OCI-M2 (cell line): ENCODE data around the gene EFNB1.
"Not testable (repeated sequence)": the region's sequence is repeated elsewhere in the genome, so short reads cannot be mapped to it uniquely, and the experiment has no call there.

Experiments
- DNase-seq: peaks from one replicate; lab custom pipeline; 2025; ENCODE audit not compliant: unreplicated experiment; lab: John Stamatoyannopoulos, UW

EFNB1 gene

DNA sequence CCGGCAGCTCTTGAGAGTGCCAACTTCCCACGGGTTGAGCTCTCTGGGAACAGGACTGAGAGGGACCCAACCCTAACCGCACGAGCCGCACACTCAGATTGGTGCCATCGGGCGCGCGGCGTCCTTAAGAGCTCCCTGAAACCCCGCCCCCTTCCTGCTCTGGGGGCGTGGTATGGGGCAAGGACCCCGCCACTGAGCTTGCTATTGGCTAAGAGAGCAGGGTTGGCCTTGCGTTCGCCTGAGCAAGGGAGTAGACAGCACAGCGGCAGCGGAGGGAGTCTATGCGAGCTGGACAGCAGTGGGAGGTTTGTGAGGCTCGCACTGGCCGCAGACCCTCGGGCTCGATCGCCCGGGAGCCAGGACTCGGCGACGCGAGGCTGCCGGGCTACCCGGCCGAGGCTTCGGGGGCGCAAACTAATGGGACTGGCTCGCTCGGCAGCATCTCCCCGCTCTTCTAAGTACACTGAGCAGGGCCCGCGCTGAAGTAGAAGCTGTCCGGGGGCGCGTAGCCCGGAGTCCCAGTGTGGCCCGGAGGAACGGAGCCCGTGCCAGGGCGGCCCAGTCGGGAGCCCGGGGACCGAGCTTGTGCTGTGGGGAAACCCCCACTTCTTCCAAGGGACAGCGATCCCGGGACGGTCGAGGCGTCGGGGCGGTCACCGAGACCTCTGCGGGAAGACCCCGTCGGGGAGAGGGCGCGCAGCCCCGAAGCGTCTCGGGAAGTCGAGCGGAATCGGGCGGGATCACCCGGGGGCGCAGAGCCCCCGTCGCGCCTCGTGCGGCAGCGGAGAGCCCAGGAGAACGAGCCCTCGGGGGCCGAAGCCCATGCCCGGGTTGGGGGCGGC lies at the start of gene EFNB1:
Gene EFNB1 (plus strand): TSS at position 282 of the 842 bp plus-strand sequence. CDS start 756 bp downstream, outside the sequence.
- peak; percentile 65 for DNase-seq

DNA sequence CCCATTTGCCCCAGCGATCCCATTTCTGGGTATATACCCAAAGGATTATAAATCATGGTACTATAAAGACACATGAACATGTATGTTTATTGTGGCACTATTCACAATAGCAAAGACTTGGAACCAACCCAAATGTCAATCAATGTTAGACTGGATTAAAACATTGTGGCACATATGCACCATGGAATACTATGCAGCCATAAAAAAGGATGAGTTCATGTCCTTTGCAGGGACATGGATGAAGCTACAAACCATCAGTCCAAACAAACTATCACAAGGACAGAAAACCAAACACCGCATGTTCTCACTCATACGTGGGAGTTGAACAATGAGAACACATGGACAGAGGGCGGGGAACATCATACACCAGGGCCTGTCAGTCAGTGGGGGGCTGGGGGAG lies 47.5 kb upstream of the EFNB1 start:
- not testable (repeated sequence) for DNase-seq

DNA sequence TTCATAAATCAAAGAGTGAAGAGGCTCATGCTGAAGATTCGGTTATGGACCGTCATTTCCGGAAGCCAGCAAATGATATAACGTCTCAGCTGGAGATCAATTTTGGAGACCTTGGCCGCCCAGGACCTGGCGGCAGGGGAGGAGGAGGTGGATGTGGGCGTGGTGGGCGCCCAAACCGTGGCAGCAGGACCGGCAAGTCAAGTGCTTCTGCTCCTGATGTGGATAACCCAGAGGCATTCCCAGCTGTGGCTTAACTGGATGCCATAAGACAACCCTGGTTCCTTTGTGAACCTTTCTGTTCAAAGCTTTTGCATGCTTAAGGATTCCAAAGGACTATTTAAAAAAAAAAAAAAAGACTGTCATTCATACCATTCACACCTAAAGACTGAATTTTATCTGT lies 44.0 kb upstream of the EFNB1 start:
- DNase-seq: no peak

DNA sequence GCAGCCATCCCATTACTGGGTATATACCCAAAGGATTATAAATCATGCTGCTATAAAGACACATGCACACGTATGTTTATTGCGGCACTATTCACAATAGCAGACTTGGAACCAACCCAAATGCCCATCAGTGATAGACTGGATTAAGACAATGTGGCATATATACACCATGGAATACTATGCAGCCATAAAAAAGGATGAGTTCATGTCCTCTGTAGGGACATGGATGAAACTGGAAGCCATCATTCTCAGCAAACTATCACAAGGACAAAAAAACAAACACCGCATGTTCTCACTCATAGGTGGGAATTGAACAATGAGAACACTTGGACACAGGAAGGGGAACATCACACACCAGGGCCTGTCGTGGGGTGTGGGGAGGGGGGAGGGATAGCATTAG lies 42.2 kb upstream of the EFNB1 start:
- not testable (repeated sequence) for DNase-seq

DNA sequence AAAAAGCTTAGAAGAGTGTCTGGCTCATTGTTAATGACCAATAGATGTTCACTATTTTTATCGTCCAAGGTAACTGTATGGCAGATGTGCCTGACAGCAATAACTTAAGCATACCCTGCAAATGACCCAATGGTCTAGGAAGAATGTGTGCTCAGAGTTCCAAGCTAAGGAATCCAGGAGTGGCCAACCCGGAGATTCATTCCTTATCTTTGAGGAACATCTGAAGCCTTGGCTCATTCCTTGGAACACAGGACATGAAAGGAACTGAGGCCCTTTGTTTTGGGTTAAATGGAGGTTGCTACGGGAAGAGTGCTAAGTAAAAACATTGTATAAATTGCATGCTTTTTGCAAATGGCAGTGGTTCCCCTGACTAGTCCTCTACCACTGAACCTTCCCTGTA lies 38.9 kb upstream of the EFNB1 start:
- DNase-seq: no peak

DNA sequence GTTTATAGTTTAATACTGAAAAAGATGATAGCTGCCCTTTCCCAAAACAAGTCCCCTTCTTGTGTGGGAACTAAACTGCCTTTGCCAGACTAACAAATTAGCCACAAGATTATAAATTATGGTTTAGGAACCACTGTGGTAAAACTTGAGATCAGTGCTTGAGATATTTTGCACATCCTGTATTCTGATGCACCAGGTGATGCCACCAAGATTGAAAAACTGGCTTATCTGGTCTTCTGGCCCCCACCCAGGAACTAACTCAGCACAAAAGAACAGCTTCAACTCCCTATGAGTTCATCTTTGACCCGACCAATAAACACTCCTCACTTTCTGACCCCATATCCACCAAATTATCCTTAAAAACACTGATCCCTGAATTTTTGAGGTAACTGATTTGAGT lies 36.7 kb upstream of the EFNB1 start:
- DNase-seq: no peak

DNA sequence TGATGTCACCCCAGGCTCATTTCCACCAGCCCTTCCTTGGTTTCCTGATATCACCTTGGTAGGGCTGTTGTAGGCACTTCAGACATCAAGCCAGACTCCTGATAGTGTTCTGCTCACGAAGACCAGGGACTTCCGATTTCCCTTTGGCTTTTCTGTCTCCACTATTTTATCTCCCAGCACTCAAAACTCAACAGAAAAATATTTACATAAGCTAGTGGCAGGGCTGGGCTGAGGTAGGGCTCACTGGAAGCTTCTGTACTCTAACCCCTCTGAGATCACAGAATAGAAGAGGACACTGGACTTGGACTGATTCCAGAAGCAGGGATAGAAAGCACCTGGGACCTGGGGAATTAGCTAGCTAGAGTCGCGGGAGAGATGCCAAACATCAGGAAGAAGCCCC lies 34.4 kb upstream of the EFNB1 start:
- no peak for DNase-seq

DNA sequence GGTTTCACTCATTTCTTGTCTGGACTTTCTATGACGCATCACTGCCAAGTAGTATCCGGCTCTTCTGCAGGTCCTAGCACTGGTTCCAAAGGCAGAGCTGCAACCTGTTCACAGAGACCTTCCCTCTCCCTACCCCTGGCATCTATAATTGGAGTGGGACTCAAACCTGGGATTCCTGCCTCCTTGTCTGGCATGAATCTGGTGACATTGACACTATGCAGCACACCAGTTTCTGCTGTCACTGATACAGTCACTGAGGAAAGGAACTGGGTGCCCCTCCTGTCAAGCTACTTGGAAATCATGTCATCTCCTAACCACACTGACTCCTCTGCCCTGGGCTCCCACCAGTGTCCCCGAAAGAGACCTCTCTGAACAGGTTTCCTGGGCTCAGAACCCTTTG lies 33.1 kb upstream of the EFNB1 start:
- DNase-seq: no peak

DNA sequence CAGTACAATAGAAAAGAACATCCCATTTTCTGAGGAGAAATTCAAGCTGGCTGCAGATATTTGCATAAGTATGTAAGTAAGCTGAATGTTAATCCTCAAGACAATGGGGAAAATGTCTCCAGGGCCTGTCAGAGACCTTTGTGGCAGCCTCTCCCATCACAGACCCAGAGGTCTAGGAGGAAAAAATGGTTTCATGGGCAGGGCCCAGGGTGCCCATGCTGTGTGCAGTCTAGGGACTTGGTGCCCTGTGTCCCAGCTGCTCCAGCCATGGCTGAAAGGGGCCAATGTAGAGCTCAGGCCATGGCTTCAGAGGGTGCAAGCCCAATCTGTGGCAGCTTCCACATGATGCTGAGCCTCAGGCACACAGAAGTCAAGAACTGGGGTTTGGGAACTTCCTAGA lies 30.4 kb upstream of the EFNB1 start:
- DNase-seq: not testable (repeated sequence)

DNA sequence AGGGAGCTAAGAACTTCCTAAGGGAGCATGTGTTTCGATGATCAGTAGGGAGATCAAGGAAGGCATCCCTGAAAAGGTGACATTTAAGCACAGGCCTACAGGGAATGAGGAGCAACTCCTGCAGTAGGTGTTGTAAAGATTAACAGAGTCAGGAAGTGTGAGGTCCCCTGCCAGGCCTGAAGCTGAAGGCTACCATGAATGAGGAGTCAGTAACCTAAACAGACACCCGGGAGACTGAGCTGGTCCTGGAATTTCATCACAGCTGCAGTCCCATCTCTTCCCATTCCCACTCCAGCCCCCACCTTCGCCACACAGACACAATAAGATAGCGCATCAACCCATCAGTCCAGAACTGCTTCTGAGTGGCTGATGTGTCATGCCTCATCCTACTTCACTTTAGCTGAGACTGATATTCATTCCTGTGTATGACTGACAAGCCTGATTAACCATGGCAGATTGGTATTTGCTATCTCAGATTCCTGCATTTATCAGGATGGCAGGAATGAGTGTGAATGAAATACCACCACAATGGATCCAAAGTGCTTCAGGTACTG lies 27.0 kb upstream of the EFNB1 start:
- no peak for DNase-seq

DNA sequence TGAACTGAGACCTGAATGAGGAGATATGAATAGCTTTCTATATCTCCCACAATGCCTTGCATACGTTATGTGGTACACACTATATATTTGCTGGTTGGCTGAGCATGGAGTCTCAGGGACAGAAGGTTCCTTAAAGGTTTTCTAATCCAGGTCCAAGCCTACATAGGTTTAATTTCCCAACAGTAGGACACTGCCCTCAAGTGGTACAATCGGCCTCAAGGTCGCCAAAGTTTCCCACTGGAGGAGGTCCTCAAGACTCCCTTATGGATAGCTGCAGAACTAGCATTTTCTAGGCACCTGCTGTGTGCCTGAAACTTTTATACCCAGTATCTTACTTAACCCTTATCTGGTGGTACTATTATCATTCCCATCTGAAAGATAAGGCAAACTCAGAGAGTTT lies 21.0 kb upstream of the EFNB1 start:
- peak; percentile 12 for DNase-seq

DNA sequence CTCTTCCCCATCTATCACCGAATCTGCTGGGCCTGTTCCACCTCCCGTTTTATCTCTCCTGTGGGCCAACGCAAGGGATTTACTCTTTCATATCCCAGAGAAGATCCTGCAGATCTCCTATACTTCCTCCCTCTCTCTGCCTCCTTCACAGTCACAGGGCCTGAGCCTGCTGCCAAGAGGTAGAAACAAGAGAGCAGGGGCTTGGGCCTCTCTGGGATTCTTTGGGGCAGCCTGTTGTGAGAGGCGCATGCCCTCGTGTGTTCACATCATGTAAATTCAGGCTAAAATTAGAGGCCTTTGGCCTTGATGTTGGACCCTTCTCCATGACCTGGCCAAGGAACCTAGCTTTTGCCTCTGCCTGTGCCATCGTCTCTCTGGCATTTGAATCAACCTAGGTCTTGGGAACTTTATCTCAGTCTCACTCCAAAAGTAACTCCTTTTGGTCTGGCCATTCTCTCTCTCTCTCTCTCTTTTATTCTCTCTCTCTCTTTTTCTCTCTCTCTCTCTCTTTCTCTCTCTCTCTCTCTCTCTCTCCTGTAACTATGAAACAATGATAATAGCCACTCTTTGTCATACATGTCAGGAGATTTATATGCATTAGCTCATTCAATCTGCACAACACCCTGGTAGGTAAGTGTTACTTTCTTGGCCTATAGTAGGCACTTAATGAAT lies 20.0 kb upstream of the EFNB1 start:
- DNase-seq: no peak

DNA sequence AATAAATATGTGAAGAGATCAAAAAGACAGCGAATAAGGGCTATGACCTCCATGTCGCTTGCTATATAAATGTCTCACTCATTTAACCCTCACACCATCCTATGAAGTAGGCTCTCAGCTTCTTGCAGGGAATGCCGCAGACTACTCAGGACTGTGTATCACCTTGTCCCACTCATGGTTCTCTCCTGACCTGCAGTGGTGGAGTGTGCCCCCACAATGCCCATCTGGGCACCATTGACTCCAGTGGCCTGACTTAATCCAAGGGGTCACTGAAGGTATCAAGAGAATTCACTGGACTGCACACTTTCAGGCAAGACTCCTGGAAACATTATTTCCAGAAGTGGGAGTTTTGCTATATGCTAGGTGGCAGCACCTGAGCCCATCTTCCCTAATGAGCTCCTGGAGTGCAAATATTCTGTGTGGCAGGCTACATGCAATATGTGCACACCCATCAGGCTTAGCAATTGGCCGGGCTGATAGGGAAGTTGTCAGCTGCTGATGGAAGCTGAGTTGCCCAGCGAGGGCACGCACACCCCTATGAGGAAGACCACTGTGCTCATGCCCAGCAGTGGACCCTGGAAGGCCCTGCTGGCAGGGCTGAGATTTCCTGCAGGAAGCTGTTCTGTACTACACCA lies 8.2 kb upstream of the EFNB1 start:
- no peak for DNase-seq

DNA sequence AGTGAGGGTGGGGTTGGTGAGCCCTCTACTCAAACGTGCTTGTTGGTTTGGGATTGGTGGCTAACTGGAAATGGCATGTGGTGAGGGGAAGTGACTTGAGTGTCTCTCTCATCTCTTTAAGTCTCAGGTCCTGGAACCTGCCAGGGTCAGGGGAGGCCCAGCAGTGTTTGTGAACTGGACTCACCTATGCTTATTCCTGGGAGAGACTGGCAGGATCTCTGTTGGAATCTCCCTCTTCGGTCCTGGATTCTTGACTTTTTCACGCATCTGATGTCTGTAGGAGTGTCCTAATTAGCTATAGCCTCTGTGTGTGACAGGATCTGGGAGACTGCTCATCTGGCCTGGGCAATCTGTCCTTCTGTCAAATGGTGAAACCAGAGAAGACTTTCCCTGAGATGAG lies 7.2 kb upstream of the EFNB1 start:
- DNase-seq: no peak

DNA sequence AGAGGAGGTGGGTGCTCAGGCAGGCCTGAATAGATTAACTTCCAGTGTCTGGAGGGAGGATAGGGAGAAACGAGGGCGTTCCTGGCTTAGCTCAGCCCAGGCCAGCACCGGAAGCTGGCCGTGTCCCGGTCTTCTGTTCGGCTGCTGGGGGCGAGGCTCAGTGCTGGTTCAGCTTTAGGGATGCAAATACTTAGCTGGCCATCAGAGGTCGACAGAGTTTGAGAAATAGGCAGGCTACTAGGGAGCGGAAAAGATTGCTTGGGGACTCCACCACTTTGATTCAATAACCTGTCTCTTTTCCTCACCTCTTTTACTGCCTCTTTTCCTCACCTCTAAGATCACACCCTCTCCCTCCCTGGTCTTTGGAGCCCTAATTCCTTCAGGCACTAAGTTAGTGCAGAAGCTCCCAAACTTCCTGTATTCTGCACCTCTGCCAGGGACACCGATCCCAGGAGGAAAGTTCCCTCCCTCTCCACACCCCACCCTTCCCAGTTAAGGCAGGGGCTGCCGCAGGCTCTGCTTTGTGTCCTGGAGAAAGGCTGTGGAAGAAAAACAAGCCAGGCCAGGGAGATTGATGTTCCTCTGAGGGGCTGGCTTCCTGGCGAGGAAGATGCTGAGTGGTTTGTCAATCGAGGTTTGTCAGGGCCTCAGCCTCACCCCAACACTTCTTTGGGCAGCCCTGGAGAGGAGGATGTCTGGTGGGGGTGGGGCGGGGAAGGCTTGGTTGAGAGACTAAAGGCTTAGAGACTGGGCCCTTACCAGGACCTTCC lies 6.0 kb upstream of the EFNB1 start:
- no peak for DNase-seq

DNA sequence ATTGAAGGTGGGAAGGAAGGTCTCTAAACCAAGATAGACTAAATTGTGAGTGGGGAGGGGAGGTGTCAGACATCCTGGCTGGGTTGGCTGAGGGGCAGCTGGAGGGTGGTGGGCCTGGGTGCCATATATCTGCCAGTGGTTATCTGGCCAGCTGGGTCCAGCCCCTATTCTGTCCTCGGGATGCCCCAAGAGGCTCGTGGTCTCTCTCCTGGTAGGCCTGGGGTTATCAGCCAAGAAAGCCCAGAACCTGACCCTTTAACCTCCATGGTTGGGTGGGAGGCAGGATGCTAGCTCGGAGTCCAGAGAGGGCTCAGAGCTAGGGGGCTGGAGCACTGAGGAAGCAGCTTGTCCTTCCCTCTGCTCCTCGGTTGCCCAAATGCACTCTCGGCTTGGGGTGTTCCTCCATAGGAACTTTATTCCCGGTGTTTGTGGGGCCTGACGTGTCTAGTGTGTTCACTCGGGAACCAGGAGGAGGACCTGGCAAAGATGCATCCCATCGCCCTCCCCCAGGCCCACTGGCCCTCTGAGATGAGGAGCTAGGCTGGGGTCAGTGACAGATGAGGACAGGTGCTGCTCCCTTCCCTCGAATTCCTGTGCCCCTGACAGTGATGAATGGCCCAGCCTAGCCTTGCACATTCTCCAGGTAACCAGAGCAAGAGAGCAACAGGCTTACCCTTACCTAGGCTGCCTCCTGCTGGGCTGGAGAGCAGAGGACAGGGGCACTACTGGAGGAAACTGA lies 5.2 kb upstream of the EFNB1 start:
- DNase-seq: no peak

DNA sequence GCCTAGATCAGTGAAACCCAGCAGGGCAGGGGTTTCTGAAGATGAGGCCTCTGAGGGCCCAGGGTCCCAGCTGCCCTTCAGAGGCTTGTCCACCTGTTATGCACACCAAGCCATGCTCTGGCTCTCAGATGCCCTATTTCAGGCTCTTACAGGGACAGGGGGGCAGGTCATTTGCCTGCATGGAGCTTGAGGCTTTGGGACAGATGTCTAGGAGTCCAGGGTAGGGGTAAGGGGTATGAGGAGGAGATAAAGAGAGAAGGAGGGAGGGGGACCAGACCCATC lies 4.7 kb upstream of the EFNB1 start:
- DNase-seq: no peak

DNA sequence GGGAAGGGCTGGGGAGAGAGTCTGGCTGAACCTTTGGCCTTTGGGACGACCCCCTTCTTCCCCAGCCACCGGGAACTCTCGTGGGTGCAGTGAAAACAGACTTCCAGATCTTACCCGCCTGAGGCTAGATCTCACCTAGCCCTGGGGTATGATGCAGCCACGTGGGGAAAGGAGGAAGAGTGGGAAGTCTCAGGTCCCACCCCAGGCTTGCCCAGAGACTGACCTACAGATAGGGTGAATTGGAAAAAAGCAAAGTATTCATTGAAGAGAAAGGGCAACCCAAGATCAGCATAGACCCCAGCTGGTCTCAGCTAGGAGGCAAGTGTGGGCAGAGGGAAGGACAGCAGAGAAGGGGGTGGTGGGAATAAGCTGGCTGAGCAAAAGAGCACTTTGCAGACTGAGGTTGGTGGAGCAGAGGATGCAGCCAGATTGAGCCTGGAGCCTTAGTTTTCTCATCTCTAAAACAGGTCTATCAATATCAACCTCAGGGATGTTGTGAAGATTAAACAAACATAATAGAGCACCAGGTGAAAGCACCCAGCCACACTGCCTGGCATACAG lies 4.2 kb upstream of the EFNB1 start:
- no peak for DNase-seq

DNA sequence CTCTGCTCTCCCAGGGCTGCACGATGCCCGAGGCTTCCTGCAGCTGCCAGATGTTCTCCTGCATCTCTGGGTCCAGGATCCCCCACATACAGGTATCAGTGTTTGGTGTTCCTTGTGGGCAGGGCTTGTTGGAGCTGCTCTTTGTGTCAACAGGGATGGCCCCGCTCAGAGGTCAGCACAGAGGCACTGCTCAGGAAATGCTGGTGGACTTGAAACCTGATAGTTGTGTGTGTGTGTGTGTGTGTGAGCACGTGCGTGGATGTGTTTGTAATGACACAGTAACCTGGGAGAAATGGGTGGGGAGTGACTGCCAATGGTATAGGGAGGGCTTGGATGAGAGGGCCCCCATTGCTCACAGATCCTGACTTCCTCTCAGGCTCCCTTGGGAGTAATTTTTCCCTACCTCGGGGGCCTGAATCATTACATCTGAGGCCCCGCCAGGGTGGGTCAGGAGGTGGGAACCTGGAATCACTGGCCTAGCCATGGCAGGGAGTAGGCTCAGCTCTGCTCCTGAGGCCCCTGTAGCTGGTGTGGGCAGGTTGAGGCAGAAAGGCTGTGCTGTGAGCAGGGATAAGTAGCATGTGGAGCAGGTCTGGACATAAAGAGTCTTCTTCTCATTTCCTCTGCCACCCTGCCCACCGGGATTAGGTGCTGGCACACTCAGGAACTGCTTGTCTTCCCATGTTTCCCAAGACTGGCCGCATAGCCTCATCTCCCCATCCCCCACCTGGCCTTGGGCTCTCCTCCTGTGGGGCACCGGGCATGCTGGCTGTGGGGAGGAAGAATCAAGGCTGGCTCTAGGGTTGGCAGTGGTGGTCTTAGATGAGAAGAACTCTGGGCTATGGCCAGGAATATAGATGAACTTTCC lies 2.5 kb upstream of the EFNB1 start:
- no peak for DNase-seq
